GM21576 (cell line): ENCODE measurements around the gene AIP.

Experiments
- ATAC-seq: cut with Tn5 transposase; IDR thresholded peaks from one replicate; pipeline ENCODE4 v1.9.1; 2021; ENCODE audit warnings: mild to moderate bottlenecking, moderate library complexity; ENCODE audit not compliant: unreplicated experiment

Gene AIP

GRCh38 chr11:67492801-67493547, 10.1 kb downstream of the AIP start:
- no peak for ATAC-seq

- no peak for ATAC-seq
These were observed 10.9 kb downstream of the AIP start for GRCh38 chr11:67493548-67494370.

GRCh38 chr11:67494371-67495233, 11.8 kb downstream of the AIP start:
- no peak for ATAC-seq

GRCh38 chr11:67495234-67496005, 12.6 kb downstream of the AIP start:
- no peak for ATAC-seq

GRCh38 chr11:67496113-67496512, 13.3 kb downstream of the AIP start:
- ATAC-seq = no peak

- no peak for ATAC-seq
These were observed 14.9 kb downstream of the AIP start for GRCh38 chr11:67497656-67498291.

GRCh38 chr11:67498544-67498972, 15.7 kb downstream of the AIP start:
- ATAC-seq = no peak

- no peak for ATAC-seq
These were observed 17.1 kb downstream of the AIP start for GRCh38 chr11:67499808-67500483.

- ATAC-seq = no peak
These were observed 17.6 kb downstream of the AIP start for GRCh38 chr11:67500484-67500821.

GRCh38 chr11:67500831-67501715, 18.2 kb downstream of the AIP start:
- ATAC-seq = no peak

GRCh38 chr11:67501854-67502253, 19.0 kb downstream of the AIP start:
- ATAC-seq = no peak

GRCh38 chr11:67502328-67502979, 19.6 kb downstream of the AIP start:
- ATAC-seq = no peak

- ATAC-seq = no peak
These were observed 20.5 kb downstream of the AIP start for GRCh38 chr11:67503119-67504004.

GRCh38 chr11:67504005-67504949, 21.5 kb downstream of the AIP start:
- no peak for ATAC-seq

GRCh38 chr11:67504950-67505581, 22.2 kb downstream of the AIP start, which contains the start of gene PITPNM1:
Gene PITPNM1 (minus strand): TSS chr11:67505363. CDS start chr11:67504180, 1,183 bp downstream.
- ATAC-seq = peak; percentile 22
